ENCODE results near the gene ATP2B1. TPM values are rescaled to one million over a fixed set of nuclear protein-coding genes. Genes with fewer than 3 reads are reported as not detected.

The ATP2B1 gene
- total and polyA plus RNA-seq, 2 donors (not counting 3 experiments of a cell fraction or from before 2014, with no cell fraction given), result 6.4 to 28.0 TPM

DNA sequence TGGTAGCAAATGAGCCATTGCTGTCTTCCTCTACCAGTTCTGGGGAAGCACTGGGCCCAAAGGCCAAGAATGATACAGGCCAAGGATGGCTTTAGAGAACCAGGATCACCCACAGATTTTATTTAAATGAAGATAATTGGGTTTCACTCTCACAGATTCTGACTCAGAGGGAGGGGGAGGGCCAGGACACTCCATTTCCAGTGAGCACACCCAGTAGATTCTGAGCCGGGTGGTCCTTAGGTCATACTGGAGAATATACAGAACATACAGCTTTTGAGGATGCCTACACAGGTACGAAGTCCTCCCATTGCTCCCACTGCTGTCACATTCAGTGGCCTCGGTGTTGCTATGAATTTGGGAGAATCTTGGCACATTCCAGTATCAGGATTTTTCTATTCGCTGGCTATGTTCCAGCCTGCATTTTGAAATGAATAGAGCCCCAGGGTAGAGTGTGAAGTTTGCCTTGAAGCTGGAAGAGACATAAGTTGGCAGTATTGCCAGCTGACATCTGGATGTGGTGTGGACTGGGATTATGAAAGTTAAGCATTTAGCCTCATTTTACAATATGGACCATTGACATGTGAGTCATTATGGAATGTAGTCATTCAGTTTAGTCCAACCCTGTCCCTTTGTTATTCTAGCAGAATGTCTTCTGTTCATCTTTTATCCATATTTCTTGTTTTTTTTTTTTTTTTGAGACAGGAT lies 137.0 kb downstream of the ATP2B1 start:
- Histone ChIP-seq H3K9me3 (replicated peaks; ENCODE audit: control insufficient read depth, insufficient read depth, low read length) (no peaks in the 10 kb centered on the region), H3K79me2 (ENCODE audit: control insufficient read depth, insufficient read depth, low read length) (no peaks in the 10 kb centered on the region), H4K20me1 (replicated peaks; ENCODE audit: control insufficient read depth, extremely low read depth, insufficient read depth, low read length) (no peaks in the 10 kb centered on the region), H3K9me1 (replicated peaks; ENCODE audit: control insufficient read depth, extremely low read depth, insufficient read depth, low read length) (no peaks in the 10 kb centered on the region), H2AFZ (ENCODE audit: low read depth, low read length) (no peak overlapping the region), H3K4me2 (ENCODE audit: insufficient read depth, low read length) (no peak overlapping the region), H3K4me1 (ENCODE audit: control insufficient read depth, extremely low read depth, insufficient read depth, low read length) (peaks cover 4% of the 10 kb centered on the region), H3K4me3 (replicated peaks in 1 of 3; ENCODE audit: insufficient read depth in 1 of 3, low read depth in 1 of 3, low read length in 3 of 3) (no peak overlapping the region), H3K27ac (ENCODE audit: insufficient read depth, low read depth, low read length) (no peak overlapping the region), H3K9ac (replicated peaks; ENCODE audit: extremely low read depth, insufficient read depth, low read length) (no peak overlapping the region), H3K36me3 (ENCODE audit: control insufficient read depth in 2 of 2, extremely low read depth in 1 of 2, insufficient read depth in 2 of 2, low read length in 2 of 2) (no peaks in the 10 kb centered on the region), H3K27me3 (ENCODE audit: control insufficient read depth in 2 of 2, insufficient read depth in 2 of 2, low read length in 2 of 2) (no peaks in the 10 kb centered on the region)
- CTCF ChIA-PET, result interaction anchor here (1.3 kb wide), 1 partner anchor 10 kb away, joined by 4 read pairs; no protein-coding TSS in a partner anchor
- no TSS peak for BruUV-seq (replicated peaks)
- POLR2A ChIA-PET, result no interaction called here
- TF ChIP-seq POLR2AphosphoS5 (IDR thresholded peaks at IDR 0.05; ENCODE audit: insufficient read depth, low read depth, low read length), result no peak
- no peak for TF ChIP-seq JUN (IDR thresholded peaks at IDR 0.05; ENCODE audit: borderline replicate concordance, insufficient read depth, insufficient read length, low read depth)
- no peak for TF ChIP-seq GATA2 (IDR thresholded peaks at IDR 0.05; ENCODE audit: insufficient read depth, insufficient read length, low read depth, low read length)
- no peak for TF ChIP-seq EZH2 (IDR thresholded peaks at IDR 0.05; ENCODE audit: borderline replicate concordance, low read depth, low read length, severe bottlenecking)
- TF ChIP-seq, protein P1, sequence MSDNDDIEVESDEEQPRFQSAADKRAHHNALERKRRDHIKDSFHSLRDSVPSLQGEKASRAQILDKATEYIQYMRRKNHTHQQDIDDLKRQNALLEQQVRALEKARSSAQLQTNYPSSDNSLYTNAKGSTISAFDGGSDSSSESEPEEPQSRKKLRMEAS (IDR thresholded peaks at IDR 0.05; ENCODE audit: insufficient read depth, insufficient read length), result no peak
- TF ChIP-seq MYC (IDR thresholded peaks at IDR 0.05; ENCODE audit: low read depth, low read length), result no peak
- no peak for TF ChIP-seq POLR2A (IDR thresholded peaks at IDR 0.05; ENCODE audit: low read depth, low read length)
- no peak for TF ChIP-seq FOS (IDR thresholded peaks at IDR 0.05; ENCODE audit: borderline replicate concordance, insufficient read depth, low read length)
- TF ChIP-seq, protein P2, sequence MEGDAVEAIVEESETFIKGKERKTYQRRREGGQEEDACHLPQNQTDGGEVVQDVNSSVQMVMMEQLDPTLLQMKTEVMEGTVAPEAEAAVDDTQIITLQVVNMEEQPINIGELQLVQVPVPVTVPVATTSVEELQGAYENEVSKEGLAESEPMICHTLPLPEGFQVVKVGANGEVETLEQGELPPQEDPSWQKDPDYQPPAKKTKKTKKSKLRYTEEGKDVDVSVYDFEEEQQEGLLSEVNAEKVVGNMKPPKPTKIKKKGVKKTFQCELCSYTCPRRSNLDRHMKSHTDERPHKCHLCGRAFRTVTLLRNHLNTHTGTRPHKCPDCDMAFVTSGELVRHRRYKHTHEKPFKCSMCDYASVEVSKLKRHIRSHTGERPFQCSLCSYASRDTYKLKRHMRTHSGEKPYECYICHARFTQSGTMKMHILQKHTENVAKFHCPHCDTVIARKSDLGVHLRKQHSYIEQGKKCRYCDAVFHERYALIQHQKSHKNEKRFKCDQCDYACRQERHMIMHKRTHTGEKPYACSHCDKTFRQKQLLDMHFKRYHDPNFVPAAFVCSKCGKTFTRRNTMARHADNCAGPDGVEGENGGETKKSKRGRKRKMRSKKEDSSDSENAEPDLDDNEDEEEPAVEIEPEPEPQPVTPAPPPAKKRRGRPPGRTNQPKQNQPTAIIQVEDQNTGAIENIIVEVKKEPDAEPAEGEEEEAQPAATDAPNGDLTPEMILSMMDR (IDR thresholded peaks at IDR 0.05; ENCODE audit: extremely low read depth in 1 of 2, insufficient read depth in 1 of 2, low read depth in 1 of 2, low read length in 2 of 2), result no peak
- intact Hi-C loops (cut with micrococcal nuclease) (no loop called here), dilution Hi-C loops (cut with MboI; ENCODE audit: extremely low pct_ligation_motif_present, low sequenced_read_pairs) (no loop called here)
- FAIRE-seq (no peak), DNase-seq (ENCODE audit: low read depth, low spot score) (no peak)

Measured in endothelial cell of umbilical vein (primary cell).